HepG2 (cell line): ENCODE results near the gene APOA1. TPM values are rescaled to one million over a fixed set of nuclear protein-coding genes. Genes with fewer than 3 reads are reported as not detected.

Experiments used
- ATAC-seq: fragments of 200-7000 bp; cut with Tn5 transposase; 3 replicates; pipeline ENCODE4 v1.9.1; 2020; ENCODE audit warnings: mild to moderate bottlenecking, moderate library complexity
- BruUV-seq: library from RNA; stranded (reverse); fragments of 400-500 nt; replicated peaks from 2 replicates; lab custom pipeline; 2021; lab: Mats Ljungman, UMichigan
- CTCF ChIA-PET: fragments of 300-600 bp; formaldehyde crosslinking; extraction: SDS; loops from one replicate; lab custom pipeline; 2021; ENCODE audit warnings: low total read pairs, inconsistent platforms, low intra/inter-chr PET ratio; lab: Yijun Ruan, JAX
- POLR2A ChIA-PET: fragments of 350-600 bp; sonication (Branson Sonifier 250); formaldehyde crosslinking; loops from one replicate; lab custom pipeline; 2020; ENCODE audit warnings: antibody characterized with exemption, inconsistent platforms; lab: Yijun Ruan, JAX
- DNase-seq: peaks from one replicate; pipeline ENCODE4 v3.0.0-alpha.2; 2015; ENCODE audit warnings: low spot score
- FAIRE-seq: peaks from 3 replicates; lab custom pipeline; 2011; peaks lifted over from hg19 to GRCh38; lab: Jason Lieb, UNC
- H2AFZ ChIP-seq: one replicate; pipeline ENCODE4 v1.6.1; 2011; ENCODE audit warnings: low read length, inconsistent platforms
- H3K27ac ChIP-seq: fragments of 300-600 bp; 3 replicates; pipeline ENCODE4 v1.8.0; 2011; ENCODE audit warnings: mixed run types, mild to moderate bottlenecking, mixed read lengths, low read length, inconsistent platforms; ENCODE audit not compliant: insufficient read depth; ENCODE audit errors: extremely low read length
- H3K27me3 ChIP-seq, 2 experiments: fragments of 200-600 bp in 1 of 2; 2 replicates in 1 of 2; 3 replicates in 1 of 2; pipeline versions ENCODE4 v1.6.0 to v1.8.0; 2011; ENCODE audit warnings: low read length in 2 of 2, mild to moderate bottlenecking in 2 of 2, moderate library complexity in 2 of 2, inconsistent platforms in 1 of 2; ENCODE audit not compliant: insufficient read depth in 2 of 2, control insufficient read depth in 1 of 2
- H3K36me3 ChIP-seq, 2 experiments: fragments of 200-600 bp in 1 of 2; replicated peaks in 1 of 2; 2 replicates in 1 of 2; 3 replicates in 1 of 2; pipeline versions ENCODE4 v1.5.1 to v1.8.0; 2011; ENCODE audit warnings: low read length in 2 of 2, inconsistent platforms in 1 of 2; ENCODE audit not compliant: insufficient read depth in 2 of 2, control insufficient read depth in 1 of 2
- H3K4me1 ChIP-seq: 2 replicates; pipeline ENCODE4 v1.5.1; 2012; ENCODE audit warnings: low read length, inconsistent platforms; ENCODE audit not compliant: insufficient read depth
- H3K4me2 ChIP-seq: 2 replicates; pipeline ENCODE4 v1.6.0; 2011; ENCODE audit warnings: low read depth, low read length, inconsistent platforms
- H3K4me3 ChIP-seq, 3 experiments: fragments of 200-600 bp in 1 of 3; sonication (generic), shearing (Covaris generic) in 1 of 3; replicated peaks in 1 of 3; 2 replicates each; pipeline ENCODE4 v1.5.1; 2011 to 2016; ENCODE audit warnings: low read length in 3 of 3, inconsistent platforms in 2 of 3, low read depth in 2 of 3, mild to moderate bottlenecking in 2 of 3, control low read depth in 1 of 3, mixed read lengths in 1 of 3; ENCODE audit not compliant: insufficient read depth in 1 of 3
- H3K79me2 ChIP-seq: one replicate; pipeline ENCODE4 v1.6.1; 2011; ENCODE audit warnings: low read length, inconsistent platforms; ENCODE audit not compliant: insufficient read depth
- H3K9ac ChIP-seq: 2 replicates; pipeline ENCODE4 v1.6.0; 2011; ENCODE audit warnings: mild to moderate bottlenecking, low read depth, low read length, inconsistent platforms; ENCODE audit not compliant: insufficient read depth
- H3K9me3 ChIP-seq: 2 replicates; pipeline ENCODE4 v1.5.1; 2012; ENCODE audit warnings: mild to moderate bottlenecking, low read length
- H4K20me1 ChIP-seq: 2 replicates; pipeline ENCODE4 v1.6.0; 2011; ENCODE audit warnings: inconsistent platforms, mild to moderate bottlenecking, low read length, moderate library complexity; ENCODE audit not compliant: insufficient read depth
- CSRNP1 ChIP-seq: sonication (generic); formaldehyde crosslinking; IDR thresholded peaks from 2 replicates; pipeline ENCODE4 v1.8.1; 2023; ENCODE audit warnings: mild to moderate bottlenecking, missing genetic modification reagents
- DDIT3 ChIP-seq: sonication (generic); formaldehyde crosslinking; IDR thresholded peaks from 2 replicates; pipeline ENCODE4 v1.4.0; 2020; ENCODE audit warnings: mild to moderate bottlenecking, missing genetic modification reagents
- ELF4 ChIP-seq: sonication (generic); formaldehyde crosslinking; IDR thresholded peaks from 2 replicates; pipeline ENCODE4 v1.5.0; 2020; ENCODE audit warnings: missing genetic modification reagents, mild to moderate bottlenecking, moderate library complexity, borderline replicate concordance
- EZH2 ChIP-seq: conservative IDR thresholded peaks from 2 replicates; pipeline ENCODE4 v1.6.1; 2012; ENCODE audit warnings: mild to moderate bottlenecking, low read depth, low read length, moderate library complexity
- HNF1A ChIP-seq, 2 experiments: sonication (generic) in 1 of 2; formaldehyde crosslinking in 1 of 2; IDR thresholded peaks; 2 replicates each; pipeline versions ENCODE4 v1.4.0 to v1.6.1; 2016 to 2020; ENCODE audit warnings: borderline replicate concordance in 1 of 2, low read depth in 1 of 2, mild to moderate bottlenecking in 1 of 2, missing genetic modification reagents in 1 of 2
- KDM6A ChIP-seq: IDR thresholded peaks from 2 replicates; pipeline ENCODE4 v1.6.1; 2016; ENCODE audit warnings: low read depth
- MTF1 ChIP-seq: sonication (generic); formaldehyde crosslinking; IDR thresholded peaks from 2 replicates; pipeline ENCODE4 v1.5.0; 2020; ENCODE audit warnings: missing genetic modification reagents
- NR2F2 ChIP-seq: IDR thresholded peaks from 2 replicates; pipeline ENCODE4 v1.6.1; 2012; ENCODE audit warnings: low read depth, inconsistent platforms, borderline replicate concordance
- ZBTB42 ChIP-seq: sonication (generic); formaldehyde crosslinking; IDR thresholded peaks from 2 replicates; pipeline ENCODE4 v1.5.0; 2020; ENCODE audit warnings: mild to moderate bottlenecking, missing genetic modification reagents
- ZMYM3 ChIP-seq: sonication (generic); formaldehyde crosslinking; IDR thresholded peaks from 2 replicates; pipeline ENCODE4 v1.5.1; 2020; ENCODE audit warnings: mild to moderate bottlenecking, missing genetic modification reagents
- WGBS: methylation state at CpG from one replicate; pipeline ENCODE4 v1.1.6; 2017; ENCODE audit warnings: low lambda C conversion rate; 5-methylcytosine and 5-hydroxymethylcytosine counted together
- in situ Hi-C: cut with HindIII; loops from 2 replicates; pipeline ENCODE4 v1.10.0; 2017; ENCODE audit warnings: low pct_unique_long_range_greater_than_20kb; ENCODE audit not compliant: extremely low pct_ligation_motif_present
- intact Hi-C: fragments of 100-400 bp; cut with micrococcal nuclease; formaldehyde crosslinking; loops from one replicate; pipeline ENCODE4 v1.10.0; 2022; ENCODE audit not compliant: unreplicated experiment
- polyA plus RNA-seq, 8 experiments: library from polyadenylated mRNA; depleted of rRNA in 3 of 8; stranded (reverse) in 7 of 8; unstranded in 1 of 8; fragments of >200 nt; fragmentation: Illumina TruSeq in 4 of 8; extraction: Trizol in 4 of 8; gene quantifications; 2 replicates each; pipeline versions ENCODE4 v1.2.1 to v1.2.3, GENCODE V29; 2011 to 2016; ENCODE audit warnings: low read depth in 4 of 8, missing spikeins in 1 of 8, mixed read lengths in 1 of 8; ENCODE audit not compliant: insufficient read depth in 1 of 8
- total RNA-seq, 5 experiments: library from RNA; depleted of rRNA; stranded (reverse); fragments of >200 nt; fragmentation: Illumina TruSeq; extraction: Trizol; gene quantifications; 2 replicates each; pipeline ENCODE4 v1.2.3, GENCODE V29; 2016; ENCODE audit warnings: low read depth in 1 of 5

The APOA1 gene
- total and polyA plus RNA-seq, 2 of the 13 experiments (the other 11 are each of a cell fraction or from before 2014, with no cell fraction given) = 1,973 to 5,485 TPM

- no peak for TF ChIP-seq ZBTB42 (CRISPR knock-in tag)
Measured at GRCh38 chr11:116874251-116874650, 36.8 kb upstream of the APOA1 start (continued).

- intact Hi-C loops (no loop called here), in situ Hi-C loops (loop anchor here (5.0 kb wide), 1 partner anchor 359 kb away; the partner anchor contains the start of genes PCSK7 and RNF214)
- WGBS = over 99% methylated on average over 11 of the region's 11 CpGs
- no peak for FAIRE-seq
- CTCF ChIA-PET = no interaction called here
- Histone ChIP-seq H3K9me3 (no peaks in the 10 kb centered on the region), H3K79me2 (no peaks in the 10 kb centered on the region), H2AFZ (no peak overlapping the region), H4K20me1 (no peaks in the 10 kb centered on the region), H3K4me2 (no peak overlapping the region), H3K4me1 (peaks cover 20% of the 10 kb centered on the region), H3K9ac (no peak overlapping the region), H3K4me3 (no peak overlapping the region), H3K36me3 (peaks cover 20 to 76% of the 10 kb centered on the region in 2 experiments), H3K27ac (no peak overlapping the region), H3K27me3 (no peaks in the 10 kb centered on the region)
- no TSS peak for BruUV-seq
- POLR2A ChIA-PET = no interaction called here
- no peak for DNase-seq
- no peak for ATAC-seq
- no peak for TF ChIP-seq ELF4
- no peak for TF ChIP-seq ZMYM3 (CRISPR knock-in tag)
- no peak for TF ChIP-seq EZH2
Measured at GRCh38 chr11:116873381-116873780, 36.0 kb upstream of the APOA1 start.

GRCh38 chr11:116871248-116871647 lies 33.8 kb upstream of the APOA1 start:
- Histone ChIP-seq H3K9me3 (no peaks in the 10 kb centered on the region), H3K4me3 (no peak overlapping the region), H3K27ac (no peak overlapping the region), H3K79me2 (no peaks in the 10 kb centered on the region), H3K4me1 (peaks cover 20% of the 10 kb centered on the region), H3K9ac (no peak overlapping the region), H4K20me1 (no peaks in the 10 kb centered on the region), H3K27me3 (no peaks in the 10 kb centered on the region), H3K4me2 (no peak overlapping the region), H2AFZ (no peak overlapping the region), H3K36me3 (peaks cover 21 to 88% of the 10 kb centered on the region in 2 experiments)
- ChIA-PET CTCF (no interaction called here), POLR2A (interaction anchor here (1.0 kb wide), 1 partner anchor 34 kb away, joined by 3 read pairs; the partner anchor contains the start of gene APOA1)
- ATAC-seq = no peak
- in situ Hi-C loops = loop anchor here (5.0 kb wide), 1 partner anchor 361 kb away; the partner anchor contains the start of genes PCSK7 and RNF214
- intact Hi-C loops = no loop called here
- no TSS peak for BruUV-seq
- WGBS = 98% methylated on average over 3 of the region's 3 CpGs
- DNase-seq = no peak
- FAIRE-seq = no peak
- TF ChIP-seq KDM6A (CRISPR knock-in tag) = no peak
- TF ChIP-seq CSRNP1 (CRISPR knock-in tag) = no peak
- TF ChIP-seq DDIT3 (CRISPR knock-in tag) = no peak
- no peak for TF ChIP-seq NR2F2
- TF ChIP-seq MTF1 (CRISPR knock-in tag) = no peak
- no peak for TF ChIP-seq HNF1A (IDR thresholded peaks at IDR 0.05; ENCODE audit: low read depth)
- TF ChIP-seq HNF1A (CRISPR knock-in tag; IDR thresholded peaks at IDR 0.05; ENCODE audit: borderline replicate concordance) = no peak
